NCI-H69 (cell line): Measurements from ENCODE around the gene CIITA.

Experiments
- DNase-seq: peaks from one replicate; lab custom pipeline; 2025; lab: John Stamatoyannopoulos, UW

The CIITA gene

GRCh38 chr16:10937068-10937859 is 60.3 kb downstream of the CIITA start:
- no peak for DNase-seq

DNA sequence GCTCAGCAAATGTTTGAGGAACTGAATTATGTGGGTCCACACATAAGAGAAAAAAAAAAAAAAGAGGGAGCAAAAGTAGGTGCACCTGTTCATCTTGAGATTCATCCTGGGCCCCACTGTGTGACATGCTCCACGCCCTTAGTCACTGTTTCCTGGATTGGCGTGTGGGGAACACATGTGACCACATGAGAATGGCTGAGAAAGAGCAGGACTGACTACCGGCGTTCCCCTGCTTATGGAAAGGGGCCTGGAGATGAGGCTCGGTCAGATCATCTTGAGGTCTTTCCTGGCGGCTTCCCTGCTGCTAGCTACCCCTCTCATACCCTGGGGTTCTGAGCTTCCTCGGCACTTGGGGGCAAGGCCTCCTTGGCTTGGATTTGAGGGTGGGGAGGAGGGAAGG is 61.3 kb downstream of the CIITA start:
- DNase-seq, result no peak

DNA sequence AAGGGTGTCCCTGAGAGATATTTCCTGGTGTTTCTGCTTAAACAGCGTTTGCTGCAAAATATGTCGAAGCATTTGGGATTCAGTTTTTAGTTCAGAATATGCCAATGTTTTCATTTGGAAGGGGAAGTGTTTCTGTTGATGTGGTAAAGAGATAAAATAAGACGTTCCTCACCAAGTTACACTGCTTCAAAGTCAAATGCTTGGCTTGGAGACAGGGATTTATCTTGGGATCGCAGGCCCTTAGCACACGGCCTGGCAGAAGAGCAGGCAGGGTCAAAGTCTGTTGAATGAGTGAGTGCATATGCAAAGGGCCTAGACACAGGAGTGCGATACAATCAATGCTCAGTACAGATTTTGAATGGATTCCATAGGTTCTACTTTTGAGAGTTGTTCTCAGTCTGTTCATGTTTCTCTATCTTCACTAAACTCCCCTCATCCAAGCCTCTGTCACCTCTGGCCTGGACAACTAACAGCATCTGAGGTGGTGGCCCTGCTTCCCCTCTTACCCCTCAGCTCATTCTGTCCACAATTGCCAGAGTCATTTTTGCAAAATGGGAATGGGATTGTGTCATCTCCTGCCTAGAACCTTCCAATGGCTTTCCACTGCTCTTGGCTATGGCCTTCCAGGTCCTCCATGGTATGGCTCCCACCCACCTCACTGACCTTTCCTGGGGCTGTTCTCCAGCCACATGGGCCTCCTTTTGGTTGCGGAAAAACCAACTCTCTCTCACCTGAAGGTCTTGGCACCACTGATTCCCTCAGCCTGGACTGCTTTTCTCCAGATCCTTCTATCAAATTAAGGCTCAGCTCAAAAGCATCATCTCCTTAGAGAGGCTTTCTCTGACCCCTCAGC is 62.0 kb downstream of the CIITA start:
- DNase-seq, result no peak

DNA sequence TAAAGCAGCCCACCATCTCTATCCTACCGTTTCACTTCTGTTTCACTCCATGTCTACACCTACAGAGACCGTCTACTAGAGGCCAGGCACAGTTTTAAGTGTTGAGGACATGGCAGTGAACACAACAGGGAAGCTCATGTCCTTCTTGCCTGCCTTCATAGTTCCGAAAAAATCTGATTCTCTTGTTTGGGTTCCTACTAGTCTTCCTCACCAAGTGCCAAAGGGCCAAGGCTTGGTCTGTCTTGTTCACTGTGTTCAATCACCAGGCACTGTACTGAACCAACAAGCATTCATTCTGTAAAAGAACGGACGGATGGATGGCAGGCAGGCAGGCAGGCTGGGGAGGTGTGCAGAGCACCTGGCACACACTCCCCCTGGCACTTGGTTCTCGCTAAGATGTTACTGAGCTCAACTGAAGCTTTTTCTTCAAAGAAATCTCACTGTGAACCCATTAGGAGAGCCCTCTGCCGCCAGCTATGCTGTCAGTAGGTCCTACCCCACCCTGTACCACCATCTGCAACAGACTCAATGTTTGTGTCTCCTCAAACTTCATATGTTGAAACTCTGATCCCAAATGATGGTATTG is 62.7 kb downstream of the CIITA start:
- DNase-seq, result no peak

DNA sequence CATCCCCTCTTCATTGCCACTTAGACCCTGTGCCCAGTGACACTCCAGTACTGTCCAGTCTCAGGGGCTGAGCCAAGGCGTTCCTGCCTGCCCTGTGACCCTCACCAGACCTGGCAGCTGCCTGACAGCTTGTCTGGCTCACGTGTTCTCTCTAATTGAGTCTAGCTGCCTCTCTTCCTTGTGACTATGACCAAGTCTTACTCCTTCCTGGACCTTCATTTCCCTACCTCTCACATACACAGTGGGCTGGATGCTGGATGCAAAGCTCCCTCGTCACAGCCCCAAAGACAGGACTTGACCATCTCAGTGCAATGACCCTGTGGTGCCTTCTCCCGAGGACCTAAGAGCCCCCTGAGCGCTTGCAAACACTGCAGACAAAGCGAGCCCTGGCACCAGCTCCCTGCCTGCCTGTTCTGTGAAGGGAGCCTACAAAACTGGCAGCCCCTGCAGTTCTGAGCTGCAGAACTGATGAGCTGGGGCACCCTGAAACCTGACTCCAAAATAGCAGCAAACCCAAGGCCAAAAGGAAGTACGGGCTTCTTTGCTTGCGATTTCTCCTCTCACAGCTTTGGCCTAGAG is 63.6 kb downstream of the CIITA start:
- no peak for DNase-seq

DNA sequence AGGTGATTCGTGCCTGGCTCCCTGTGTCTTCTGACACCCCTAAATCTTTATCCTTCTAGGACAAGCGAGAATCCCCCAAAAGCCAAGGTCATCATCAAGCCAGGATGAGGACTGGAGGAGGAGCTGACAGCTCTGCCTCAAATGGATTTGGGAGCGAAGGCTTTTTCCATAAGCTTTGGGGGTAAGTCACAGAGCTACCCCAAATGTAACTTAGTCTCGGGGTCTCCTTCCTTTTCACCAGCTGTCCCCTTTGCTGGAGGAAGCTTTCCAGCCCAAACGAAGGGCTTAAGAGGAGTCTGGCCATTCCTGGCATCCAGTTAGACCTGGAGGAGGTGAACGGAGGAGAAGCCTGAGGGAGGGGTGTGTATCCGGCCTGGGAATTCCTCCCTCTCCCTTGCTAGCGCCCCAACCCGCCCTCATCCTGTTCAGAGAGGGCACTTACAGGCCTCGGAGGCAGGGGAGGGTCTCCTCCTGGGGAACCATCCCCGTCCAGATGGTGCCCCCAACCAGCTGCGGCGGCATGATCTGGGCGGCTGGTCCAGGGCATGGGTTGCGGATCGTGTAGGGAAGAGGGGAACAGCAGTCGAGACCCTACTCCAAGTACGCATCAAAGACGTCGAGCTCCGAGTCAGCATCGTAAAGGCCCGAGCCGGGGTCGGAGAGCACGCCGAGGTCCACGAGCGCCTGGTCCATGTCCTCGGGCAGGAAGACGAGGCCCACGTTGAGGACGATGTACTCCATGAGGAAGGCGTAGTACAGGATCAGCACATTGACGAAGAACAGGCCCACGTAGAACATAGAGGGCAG is 64.3 kb downstream of the CIITA start:
- peak; percentile 55 for DNase-seq

- DNase-seq, result peak; percentile 45
Measured at GRCh38 chr16:10941935-10942351, 64.9 kb downstream of the CIITA start.

GRCh38 chr16:10942352-10943063 is 65.5 kb downstream of the CIITA start, which contains the start of gene DEXI:
TSS of gene DEXI (minus strand) at chr16:10942468. CDS start at chr16:10942005, 463 bp downstream.
- peak; percentile 97 for DNase-seq

DNA sequence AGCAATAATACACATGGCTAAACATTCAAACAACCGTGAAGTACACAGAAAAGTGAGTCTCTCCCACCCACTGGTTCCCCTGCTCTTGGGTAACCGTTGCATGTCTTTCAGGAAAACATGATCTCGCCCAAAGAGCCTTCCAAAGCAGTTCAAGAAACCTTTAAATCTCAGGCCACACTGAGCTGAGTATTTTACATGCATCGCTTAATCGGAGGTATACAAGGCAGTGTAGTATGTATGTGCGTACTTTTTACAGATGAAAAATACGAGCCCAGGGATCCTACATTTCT is 66.0 kb downstream of the CIITA start:
- DNase-seq, result no peak

GRCh38 chr16:10944249-10945064 is 67.5 kb downstream of the CIITA start, which contains the start of gene CLEC16A:
TSS of gene CLEC16A (plus strand) at chr16:10944564. CDS start at chr16:10944718, 154 bp downstream.
- peak; percentile 99 for DNase-seq

DNA sequence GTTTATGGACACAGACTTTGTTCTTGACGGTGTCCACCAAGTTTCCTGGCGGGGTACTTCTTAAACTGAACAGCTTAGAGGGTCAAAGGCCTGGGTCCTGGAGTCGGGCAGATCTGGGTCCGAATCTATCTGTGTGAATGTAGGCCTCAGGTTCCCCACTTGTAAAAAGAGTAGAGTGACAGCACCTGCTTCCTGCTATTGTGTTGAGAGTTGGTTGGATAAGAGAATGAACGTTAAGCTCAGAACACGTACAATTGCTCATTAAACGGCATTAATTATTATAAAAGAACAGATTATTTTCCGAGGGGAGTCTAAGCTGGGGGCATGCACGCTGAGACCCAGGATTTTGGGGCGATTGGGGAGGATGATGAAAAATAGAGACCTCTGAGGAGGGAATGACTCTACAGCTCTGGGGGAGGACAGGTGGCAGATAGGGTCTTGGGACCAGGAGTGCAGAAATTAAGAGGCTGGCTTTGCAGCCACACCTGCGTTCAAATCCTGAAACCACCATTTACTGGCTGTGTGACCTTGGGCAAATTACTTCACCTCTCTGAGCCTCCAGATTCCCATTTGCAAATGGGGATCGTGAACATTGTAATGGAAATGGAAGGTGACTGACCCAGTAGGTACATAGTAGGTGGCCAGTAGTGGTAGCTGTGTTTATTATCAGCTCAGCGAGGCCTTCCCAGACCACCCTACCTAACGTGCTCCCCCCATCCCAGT is 68.2 kb downstream of the CIITA start:
- DNase-seq, result no peak

DNA sequence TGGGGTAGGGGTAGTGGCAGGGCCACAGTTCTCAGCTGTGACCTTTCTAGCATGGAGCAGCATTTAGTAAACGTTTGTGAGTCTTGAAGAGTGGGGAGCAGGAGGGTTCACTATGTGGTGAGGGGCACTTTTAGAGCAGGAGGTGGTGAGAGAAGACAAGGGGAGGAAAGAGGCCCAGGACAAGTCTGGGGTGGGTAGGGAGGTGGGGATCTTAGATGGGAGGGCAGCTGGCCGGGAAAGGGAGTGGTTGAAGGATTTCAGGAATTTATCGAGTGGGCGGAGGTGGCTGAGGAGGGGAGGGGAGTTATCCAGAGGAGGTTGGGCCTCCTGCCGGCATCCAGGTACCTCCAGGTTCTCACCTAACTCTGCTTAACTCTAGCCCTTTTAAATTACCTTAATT is 69.3 kb downstream of the CIITA start:
- DNase-seq, result no peak

- DNase-seq, result no peak
Measured at GRCh38 chr16:10947211-10947787, 70.3 kb downstream of the CIITA start.

DNA sequence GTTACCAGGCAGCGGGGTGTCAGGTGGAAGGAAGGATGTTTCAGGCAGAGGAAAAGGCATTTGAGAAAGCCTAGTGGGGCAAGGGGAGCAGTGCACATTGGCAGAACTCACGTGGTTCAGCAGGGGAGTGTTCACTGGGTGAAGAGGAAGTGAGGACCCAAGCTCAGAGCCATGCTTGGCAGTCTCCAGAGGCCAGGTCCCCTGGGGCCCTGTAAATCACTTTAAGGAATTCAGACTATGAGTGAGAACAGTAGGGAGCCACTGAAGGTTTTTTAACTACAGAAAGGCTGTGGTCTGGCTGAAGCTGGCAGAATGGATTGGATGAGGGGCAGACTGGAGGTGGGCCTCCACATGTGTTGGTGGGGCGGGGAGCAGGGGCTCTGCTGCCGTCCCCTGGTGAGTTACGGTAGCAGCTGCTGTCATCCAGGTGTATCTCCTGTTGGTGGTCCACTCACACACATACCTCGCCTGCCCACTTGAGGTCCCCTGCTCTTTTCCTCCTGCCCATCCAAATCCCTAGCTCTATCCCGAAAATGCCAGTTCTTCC is 72.5 kb downstream of the CIITA start:
- DNase-seq, result peak; percentile 64

DNA sequence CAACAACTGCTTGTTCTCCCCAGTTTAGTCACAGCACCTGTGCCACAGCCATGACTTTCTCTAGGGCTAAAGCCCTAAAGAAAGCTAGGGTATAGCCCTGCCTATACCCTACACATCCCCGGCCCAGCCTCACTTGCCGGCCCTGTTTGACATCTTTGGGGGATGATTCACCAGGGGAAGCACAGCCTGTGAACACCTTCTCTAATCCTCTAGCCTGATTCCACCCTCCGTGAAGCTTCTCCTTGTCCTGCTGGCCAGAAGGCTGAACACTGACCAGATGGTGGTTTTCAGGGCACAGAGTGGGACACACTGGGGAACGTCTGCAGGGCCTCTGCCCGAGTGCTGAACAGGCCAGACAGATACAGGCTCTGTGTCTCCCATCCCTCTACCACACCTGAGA is 73.4 kb downstream of the CIITA start:
- DNase-seq, result no peak

DNA sequence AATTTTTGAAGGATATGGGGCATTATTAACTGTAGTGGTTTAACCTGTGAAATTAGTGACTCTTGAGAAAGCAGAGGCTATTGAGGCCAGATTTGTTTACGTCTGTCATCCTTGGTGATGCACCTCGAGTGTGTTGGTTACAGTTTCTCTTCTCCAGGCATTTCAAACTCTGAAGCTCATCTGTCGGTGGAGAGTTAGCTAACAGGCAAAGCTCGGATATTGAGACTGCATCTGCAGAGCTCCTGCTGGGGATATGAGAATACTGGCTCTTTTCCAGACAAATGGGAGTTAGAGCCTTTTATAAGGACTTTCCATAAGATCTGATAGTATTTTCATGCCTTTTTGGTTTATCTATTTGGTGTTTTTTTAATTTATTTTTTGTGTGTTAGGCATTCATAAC is 74.0 kb downstream of the CIITA start:
- peak; percentile 43 for DNase-seq

DNA sequence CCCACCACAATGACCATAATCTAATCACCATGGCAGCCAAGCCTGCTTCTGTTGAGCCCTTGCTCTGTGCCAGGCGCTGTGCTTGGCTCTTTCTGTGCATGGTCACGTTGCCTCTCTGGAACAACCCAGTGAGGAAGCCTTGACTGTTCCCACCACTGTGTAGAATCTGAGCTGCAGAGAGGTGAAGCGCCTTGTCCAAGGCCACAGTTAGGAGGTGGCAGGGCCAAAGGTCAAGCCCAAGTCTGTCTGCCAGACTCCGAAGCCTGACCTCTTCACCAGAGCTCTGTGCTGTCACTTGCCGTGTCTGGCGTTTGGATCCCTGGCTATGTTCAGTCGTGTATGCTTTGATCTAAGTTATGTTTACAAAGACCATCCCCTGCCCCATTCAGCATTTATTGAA is 77.9 kb downstream of the CIITA start:
- no peak for DNase-seq

GRCh38 chr16:10957771-10958482 is 80.9 kb downstream of the CIITA start:
- peak; percentile 23 for DNase-seq
